Neural progenitor cell (in vitro differentiated cells): ENCODE measurements around the gene BUD23. TPM values are rescaled to one million over a fixed set of nuclear protein-coding genes. Genes with fewer than 3 reads are reported as not detected.

ENCODE experiments used
- DNase-seq: peaks from one replicate; pipeline ENCODE4 v3.0.0-alpha.2; 2016; ENCODE audit warnings: low spot score
- H2AFZ ChIP-seq: fragments of 200-600 bp; sonication (generic); replicated peaks from 2 replicates; pipeline ENCODE4 v1.6.1; 2016; ENCODE audit warnings: antibody characterized with exemption
- H3F3A ChIP-seq: fragments of 200-600 bp; sonication (generic); 2 replicates; pipeline ENCODE4 v1.6.1; 2016; ENCODE audit warnings: antibody characterized with exemption, low read depth
- H3K27ac ChIP-seq: fragments of 200-600 bp; sonication (generic); 2 replicates; pipeline ENCODE4 v1.5.1; 2016; ENCODE audit warnings: mild to moderate bottlenecking
- H3K27me3 ChIP-seq: fragments of 200-600 bp; sonication (generic); 2 replicates; pipeline ENCODE4 v1.6.1; 2016; ENCODE audit warnings: mild to moderate bottlenecking, moderate library complexity
- H3K36me3 ChIP-seq: fragments of 200-600 bp; sonication (generic); 2 replicates; pipeline ENCODE4 v1.5.1; 2016
- H3K4me1 ChIP-seq: fragments of 200-600 bp; sonication (generic); 2 replicates; pipeline ENCODE4 v1.6.1; 2016; ENCODE audit warnings: mixed run types
- H3K4me2 ChIP-seq: fragments of 200-600 bp; sonication (generic); 2 replicates; pipeline ENCODE4 v1.6.1; 2016
- H3K4me3 ChIP-seq: fragments of 200-600 bp; sonication (generic); 2 replicates; pipeline ENCODE4 v1.5.1; 2016
- H3K79me2 ChIP-seq: fragments of 200-600 bp; sonication (generic); 2 replicates; pipeline ENCODE4 v1.6.1; 2016; ENCODE audit warnings: low read depth
- H3K9ac ChIP-seq: fragments of 200-600 bp; sonication (generic); 2 replicates; pipeline ENCODE4 v1.6.1; 2016
- H3K9me3 ChIP-seq: fragments of 200-600 bp; sonication (generic); 2 replicates; pipeline ENCODE4 v1.5.1; 2016; ENCODE audit warnings: low read depth
- H4K20me1 ChIP-seq: fragments of 200-600 bp; sonication (generic); 2 replicates; pipeline ENCODE4 v1.6.1; 2016; ENCODE audit warnings: low read depth
- H3K27ac Mint-ChIP-seq: 3 replicates; pipeline ENCODE4 v1.8.0; 2021; ENCODE audit warnings: mixed read lengths
- H3K27me3 Mint-ChIP-seq: 2 replicates; pipeline ENCODE4 v1.8.0; 2022; ENCODE audit warnings: low read depth, mild to moderate bottlenecking, inconsistent platforms, moderate library complexity, mixed read lengths; ENCODE audit not compliant: insufficient read depth
- H3K36me3 Mint-ChIP-seq: 3 replicates; pipeline ENCODE4 v1.8.0; 2021; ENCODE audit warnings: mixed read lengths
- H3K4me1 Mint-ChIP-seq: 3 replicates; pipeline ENCODE4 v1.8.0; 2021; ENCODE audit warnings: mixed read lengths
- H3K4me3 Mint-ChIP-seq: 3 replicates; pipeline ENCODE4 v1.8.0; 2021; ENCODE audit warnings: mild to moderate bottlenecking, moderate library complexity, mixed read lengths
- H3K9me3 Mint-ChIP-seq: 3 replicates; pipeline ENCODE4 v1.8.0; 2020; ENCODE audit warnings: mixed read lengths
- CTCF ChIP-seq: fragments of 200-600 bp; sonication (generic); IDR thresholded peaks from 2 replicates; pipeline ENCODE4 v1.5.1; 2017; ENCODE audit warnings: antibody characterized with exemption, mild to moderate bottlenecking
- EZH2 ChIP-seq: fragments of 200-600 bp; sonication (generic); IDR thresholded peaks from 2 replicates; pipeline ENCODE4 v1.6.1; 2017; ENCODE audit warnings: antibody characterized with exemption, mild to moderate bottlenecking, moderate library complexity
- EZH2phosphoT487 ChIP-seq: fragments of 200-600 bp; sonication (generic); IDR thresholded peaks from 2 replicates; pipeline ENCODE4 v1.6.1; 2017; ENCODE audit warnings: antibody characterized with exemption
- total RNA-seq: library from RNA; depleted of rRNA; stranded (reverse); fragments of >200 nt; gene quantifications from 2 replicates; pipeline ENCODE4 v1.2.3, GENCODE V29; 2015; ENCODE audit warnings: low replicate concordance

Gene BUD23
- total RNA-seq, 1 donor from 2014 or later: 22.8 TPM

GRCh38 chr7:73740212-73740611, 56.8 kb downstream of the BUD23 start:
- Histone ChIP-seq H4K20me1 (peaks cover 7% of the 10 kb centered on the region), H3K9me3 (no peaks in the 10 kb centered on the region), H3K27me3 (no peaks in the 10 kb centered on the region), H3K79me2 (peaks cover 5% of the 10 kb centered on the region), H3K36me3 (no peaks in the 10 kb centered on the region), H3K27ac (no peak overlapping the region), H3K4me2 (no peak overlapping the region), H3K4me1 (peaks cover 36% of the 10 kb centered on the region), H3F3A (peaks cover 48% of the 10 kb centered on the region), H3K9ac (no peak overlapping the region), H3K4me3 (no peak overlapping the region), H2AFZ (no peak overlapping the region)
- no peak for TF ChIP-seq EZH2phosphoT487
- no peak for TF ChIP-seq CTCF
- no peak for TF ChIP-seq EZH2
- Mint-ChIP-seq H3K4me1 (peaks cover 47% of the 10 kb centered on the region), H3K9me3 (no peaks in the 10 kb centered on the region), H3K27me3 (peaks cover 28% of the 10 kb centered on the region), H3K27ac (peak overlapping the region; percentile 60), H3K36me3 (peaks cover 2% of the 10 kb centered on the region), H3K4me3 (peak overlapping the region; percentile 71)
- DNase-seq: no peak

- H3K4me1 Mint-ChIP-seq: peaks cover 47% of the 10 kb centered on the region
- H3K4me1 ChIP-seq: peaks cover 36% of the 10 kb centered on the region
- H3K36me3 Mint-ChIP-seq: peaks cover 2% of the 10 kb centered on the region
- H3K4me3 ChIP-seq: no peak overlapping the region
- DNase-seq: no peak
- H4K20me1 ChIP-seq: peaks cover 7% of the 10 kb centered on the region
- H3K4me2 ChIP-seq: no peak overlapping the region
- no peak overlapping the region for H3K27ac ChIP-seq
- no peaks in the 10 kb centered on the region for H3K9me3 Mint-ChIP-seq
- peaks cover 26% of the 10 kb centered on the region for H3K27me3 Mint-ChIP-seq
- peaks cover 48% of the 10 kb centered on the region for H3F3A ChIP-seq
- TF ChIP-seq EZH2 (no peak), CTCF (no peak), EZH2phosphoT487 (no peak)
- no peaks in the 10 kb centered on the region for H3K36me3 ChIP-seq
- H3K27ac Mint-ChIP-seq: peak overlapping the region; percentile 60
- H3K9me3 ChIP-seq: no peaks in the 10 kb centered on the region
- H2AFZ ChIP-seq: no peak overlapping the region
- H3K4me3 Mint-ChIP-seq: peak overlapping the region; percentile 71
- H3K79me2 ChIP-seq: peaks cover 5% of the 10 kb centered on the region
- no peaks in the 10 kb centered on the region for H3K27me3 ChIP-seq
- H3K9ac ChIP-seq: no peak overlapping the region
Measured at GRCh38 chr7:73740771-73741170, 57.4 kb downstream of the BUD23 start.

GRCh38 chr7:73741600-73741999, 58.2 kb downstream of the BUD23 start:
- peaks cover 5% of the 10 kb centered on the region for H3K79me2 ChIP-seq
- no peaks in the 10 kb centered on the region for H3K9me3 ChIP-seq
- no peaks in the 10 kb centered on the region for H3K36me3 ChIP-seq
- peaks cover 54% of the 10 kb centered on the region for H3F3A ChIP-seq
- H3K4me2 ChIP-seq: peak overlapping the region; percentile 76
- Mint-ChIP-seq H3K9me3 (no peaks in the 10 kb centered on the region), H3K4me1 (peaks cover 45% of the 10 kb centered on the region), H3K27ac (peak overlapping the region; percentile 97), H3K36me3 (no peaks in the 10 kb centered on the region), H3K27me3 (peaks cover 24% of the 10 kb centered on the region), H3K4me3 (peak overlapping the region; percentile 55)
- no peak overlapping the region for H3K9ac ChIP-seq
- H2AFZ ChIP-seq: no peak overlapping the region
- H3K27me3 ChIP-seq: no peaks in the 10 kb centered on the region
- H3K4me1 ChIP-seq: peaks cover 36% of the 10 kb centered on the region
- no peak overlapping the region for H3K4me3 ChIP-seq
- H4K20me1 ChIP-seq: peaks cover 7% of the 10 kb centered on the region
- no peak overlapping the region for H3K27ac ChIP-seq
- TF ChIP-seq EZH2 (no peak), EZH2phosphoT487 (peak; percentile 28), CTCF (no peak)
- DNase-seq: peak; percentile 52
